Calu3 (cell line): ENCODE measurements around the gene TMEM185A. TPM values are rescaled to one million over a fixed set of nuclear protein-coding genes. Genes with fewer than 3 reads are reported as not detected.
A peak's percentile ranks its signal among the peaks of the same experiment; 100 is the strongest.

Experiments used
- BruUV-seq: library from RNA; stranded (reverse); fragments of 400-500 nt; replicated peaks from 2 replicates; lab custom pipeline; 2021; lab: Mats Ljungman, UMichigan
- CTCF ChIA-PET: fragments of 300-600 bp; sonication (Branson Sonifier 250); formaldehyde crosslinking; loops from one replicate; lab custom pipeline; 2022; ENCODE audit warnings: antibody characterized with exemption; lab: Charles Lee
- DNase-seq: peaks from one replicate; pipeline ENCODE4 v3.0.0; 2022
- H3K27ac Mint-ChIP-seq: one replicate; pipeline ENCODE4 v1.8.0; 2022; ENCODE audit warnings: mixed read lengths; ENCODE audit not compliant: unreplicated experiment
- H3K27me3 Mint-ChIP-seq: one replicate; pipeline ENCODE4 v1.8.0; 2022; ENCODE audit warnings: mixed read lengths; ENCODE audit not compliant: unreplicated experiment
- H3K36me3 Mint-ChIP-seq: one replicate; pipeline ENCODE4 v1.8.0; 2022; ENCODE audit warnings: mild to moderate bottlenecking, moderate library complexity, mixed read lengths; ENCODE audit not compliant: insufficient read depth, unreplicated experiment
- H3K4me1 Mint-ChIP-seq: one replicate; pipeline ENCODE4 v1.8.0; 2022; ENCODE audit warnings: mild to moderate bottlenecking, low read depth, mixed read lengths; ENCODE audit not compliant: unreplicated experiment
- H3K4me3 Mint-ChIP-seq: one replicate; pipeline ENCODE4 v1.8.0; 2022; ENCODE audit warnings: mild to moderate bottlenecking, low read depth, moderate library complexity, mixed read lengths; ENCODE audit not compliant: unreplicated experiment
- H3K9me3 Mint-ChIP-seq: one replicate; pipeline ENCODE4 v1.8.0; 2022; ENCODE audit warnings: low read depth, mixed read lengths; ENCODE audit not compliant: unreplicated experiment
- CTCF ChIP-seq: fragments of 200-600 bp; IDR thresholded peaks from one replicate; pipeline ENCODE4 v1.8.0; 2022; ENCODE audit warnings: antibody characterized with exemption; ENCODE audit not compliant: unreplicated experiment
- intact Hi-C: fragments of 100-400 bp; cut with micrococcal nuclease; formaldehyde crosslinking; loops from one replicate; pipeline ENCODE4 v1.10.0; 2022; ENCODE audit not compliant: unreplicated experiment
- total RNA-seq: library from RNA; stranded (reverse); gene quantifications from 2 replicates; pipeline ENCODE4 v1.2.3, GENCODE V29; 2022

The TMEM185A gene
- total RNA-seq, 1 experiment from 2014 or later, result 33.9 TPM

- intact Hi-C loops, result no loop called here
- DNase-seq, result no peak
These were observed 20.8 kb upstream of the TMEM185A start for GRCh38 chrX:149652232-149652981.

GRCh38 chrX:149650162-149650561 is 18.6 kb upstream of the TMEM185A start:
- intact Hi-C loops, result no loop called here
- Mint-ChIP-seq H3K9me3 (no peaks in the 10 kb centered on the region), H3K27ac (no peak overlapping the region), H3K36me3 (no peaks in the 10 kb centered on the region), H3K4me3 (no peak overlapping the region), H3K27me3 (peaks cover 27% of the 10 kb centered on the region), H3K4me1 (no peaks in the 10 kb centered on the region)
- CTCF ChIA-PET, result no interaction called here
- no peak for DNase-seq
- TF ChIP-seq CTCF, result no peak
- BruUV-seq, result no TSS peak

More at GRCh38 chrX:149652232-149652981, 20.8 kb upstream of the TMEM185A start:
- TF ChIP-seq CTCF, result no peak
- Mint-ChIP-seq H3K36me3 (no peaks in the 10 kb centered on the region), H3K4me3 (no peak overlapping the region), H3K4me1 (no peaks in the 10 kb centered on the region), H3K9me3 (no peaks in the 10 kb centered on the region), H3K27ac (no peak overlapping the region), H3K27me3 (peaks cover 14% of the 10 kb centered on the region)
- BruUV-seq, result no TSS peak
- CTCF ChIA-PET, result no interaction called here

- TF ChIP-seq CTCF, result no peak
- DNase-seq, result peak; percentile 4
- Mint-ChIP-seq H3K27ac (no peak overlapping the region), H3K9me3 (no peaks in the 10 kb centered on the region), H3K4me3 (no peak overlapping the region), H3K4me1 (no peaks in the 10 kb centered on the region), H3K36me3 (no peaks in the 10 kb centered on the region), H3K27me3 (peaks cover 27% of the 10 kb centered on the region)
- BruUV-seq, result no TSS peak
- CTCF ChIA-PET, result no interaction called here
- intact Hi-C loops, result no loop called here
These were observed 17.3 kb upstream of the TMEM185A start for GRCh38 chrX:149648932-149649331.

GRCh38 chrX:149647505-149647904 is 15.9 kb upstream of the TMEM185A start:
- Mint-ChIP-seq H3K9me3 (no peaks in the 10 kb centered on the region), H3K27me3 (peaks cover 30% of the 10 kb centered on the region), H3K4me1 (no peaks in the 10 kb centered on the region), H3K4me3 (no peak overlapping the region), H3K36me3 (no peaks in the 10 kb centered on the region), H3K27ac (no peak overlapping the region)
- CTCF ChIA-PET, result no interaction called here
- no peak for TF ChIP-seq CTCF
- intact Hi-C loops, result no loop called here
- BruUV-seq, result no TSS peak
- DNase-seq, result no peak
